H1 (cell line): Measurements from ENCODE around the gene CHD3. TPM values are rescaled to one million over a fixed set of nuclear protein-coding genes. Genes with fewer than 3 reads are reported as not detected.

ENCODE experiments used
- EP300 ChIP-seq, 2 experiments: IDR thresholded peaks; 1 replicate in 1 of 2; 2 replicates in 1 of 2; pipeline ENCODE4 v1.6.1; 2011 to 2012; ENCODE audit warnings: low read depth in 2 of 2, low read length in 2 of 2, mild to moderate bottlenecking in 2 of 2, borderline replicate concordance in 1 of 2, inconsistent platforms in 1 of 2, moderate library complexity in 1 of 2
- JUN ChIP-seq: IDR thresholded peaks from 2 replicates; pipeline ENCODE4 v1.6.1; 2011; ENCODE audit warnings: low read depth, mild to moderate bottlenecking, improper control_type of control experiment, low read length
- POU5F1 ChIP-seq: IDR thresholded peaks from 2 replicates; pipeline ENCODE4 v1.6.1; 2011; ENCODE audit warnings: low read depth, mild to moderate bottlenecking, low read length, moderate library complexity
- RFX5 ChIP-seq: IDR thresholded peaks from 2 replicates; pipeline ENCODE4 v1.6.1; 2011; ENCODE audit warnings: low read depth, low read length, improper control_type of control experiment, borderline replicate concordance
- SP4 ChIP-seq: IDR thresholded peaks from 2 replicates; pipeline ENCODE4 v1.6.1; 2012; ENCODE audit warnings: low read length, inconsistent platforms
- SRF ChIP-seq: IDR thresholded peaks from 2 replicates; pipeline ENCODE4 v1.6.1; 2011; ENCODE audit warnings: mild to moderate bottlenecking, low read depth, low read length, moderate library complexity
- SUZ12 ChIP-seq: fragments of 200-600 bp; sonication (generic); IDR thresholded peaks from 2 replicates; pipeline ENCODE4 v1.6.1; 2012; ENCODE audit warnings: mild to moderate bottlenecking, inconsistent platforms, low read length, moderate library complexity, mixed read lengths
- YY1 ChIP-seq: IDR thresholded peaks from 2 replicates; pipeline ENCODE4 v1.6.1; 2011; ENCODE audit warnings: low read depth, mild to moderate bottlenecking, low read length
- ZNF274 ChIP-seq: IDR thresholded peaks from 2 replicates; pipeline ENCODE4 v1.7.0; 2012; ENCODE audit warnings: low read length, borderline replicate concordance; ENCODE audit errors: extremely low read depth
- polyA plus RNA-seq, 7 experiments: library from polyadenylated mRNA; depleted of rRNA in 3 of 7; stranded (reverse) in 5 of 7; unstranded in 2 of 7; fragments of >200 nt in 5 of 7; fragments of 200-250 nt in 2 of 7; gene quantifications; 1 replicate in 5 of 7; 2 replicates in 1 of 7; 4 replicates in 1 of 7; pipeline versions ENCODE4 v1.2.1 to v1.2.3, GENCODE V29; 2011 to 2013; ENCODE audit warnings: missing spikeins in 2 of 7, mixed read lengths in 2 of 7
- total RNA-seq: library from RNA; stranded (reverse); fragmentation: NEBNext Ultra II Directional; extraction: Animal tissue kit (Norgen Biotek cat#: 25700); gene quantifications from 2 replicates; pipeline ENCODE4 v1.2.1, GENCODE V29; 2021
- TF ChIP-seq, protein P1 (sequence below): IDR thresholded peaks from 2 replicates; pipeline ENCODE4 v1.6.1; 2011; ENCODE audit warnings: low read length, improper control_type of control experiment

CHD3 gene
- total and polyA plus RNA-seq, 2 of the 8 experiments (the other 6 are each of a cell fraction or from before 2014, with no cell fraction given) = 12.3 to 12.9 TPM

GRCh38 chr17:7839190-7839875 is 49.3 kb upstream of the CHD3 start (continued):
- TF ChIP-seq, protein P1, sequence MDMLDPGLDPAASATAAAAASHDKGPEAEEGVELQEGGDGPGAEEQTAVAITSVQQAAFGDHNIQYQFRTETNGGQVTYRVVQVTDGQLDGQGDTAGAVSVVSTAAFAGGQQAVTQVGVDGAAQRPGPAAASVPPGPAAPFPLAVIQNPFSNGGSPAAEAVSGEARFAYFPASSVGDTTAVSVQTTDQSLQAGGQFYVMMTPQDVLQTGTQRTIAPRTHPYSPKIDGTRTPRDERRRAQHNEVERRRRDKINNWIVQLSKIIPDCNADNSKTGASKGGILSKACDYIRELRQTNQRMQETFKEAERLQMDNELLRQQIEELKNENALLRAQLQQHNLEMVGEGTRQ = no peak
- TF ChIP-seq SRF = no peak
- no peak for TF ChIP-seq YY1
- TF ChIP-seq JUN = no peak
- no peak for TF ChIP-seq POU5F1
- TF ChIP-seq RFX5 = no peak
- no peak; the same call in 1 of the 2 replicates for TF ChIP-seq SUZ12
- no peak for TF ChIP-seq EP300 (IDR thresholded peaks at IDR 0.05; ENCODE audit: borderline replicate concordance in 1 of 2, low read depth in 2 of 2, low read length in 2 of 2)
- no peak for TF ChIP-seq SP4
- no peak for TF ChIP-seq ZNF274
